Adrenal gland (tissue), 5 donors: Measurements from ENCODE around the gene CDK8.

Source experiments
- CTCF ChIP-seq, 6 experiments: fragments of 450-650 bp in 4 of 6; fragments of 200-600 bp in 2 of 6; sonication (generic) in 1 of 6; IDR thresholded peaks; 1 replicate in 5 of 6; 2 replicates in 1 of 6; pipeline versions ENCODE4 v1.5.1 to v1.8.0; 2016 to 2021; ENCODE audit warnings: antibody characterized with exemption in 6 of 6, mild to moderate bottlenecking in 2 of 6, moderate library complexity in 1 of 6
- POLR2A ChIP-seq, 2 donors: fragments of 450-650 bp; IDR thresholded peaks; one replicate each; pipeline ENCODE4 v1.6.1; 2017; ENCODE audit warnings: antibody characterized with exemption in 2 of 2, mild to moderate bottlenecking in 2 of 2, moderate library complexity in 1 of 2
- donor health status: DM: no; HTN: no; CAD: no.

DNA sequence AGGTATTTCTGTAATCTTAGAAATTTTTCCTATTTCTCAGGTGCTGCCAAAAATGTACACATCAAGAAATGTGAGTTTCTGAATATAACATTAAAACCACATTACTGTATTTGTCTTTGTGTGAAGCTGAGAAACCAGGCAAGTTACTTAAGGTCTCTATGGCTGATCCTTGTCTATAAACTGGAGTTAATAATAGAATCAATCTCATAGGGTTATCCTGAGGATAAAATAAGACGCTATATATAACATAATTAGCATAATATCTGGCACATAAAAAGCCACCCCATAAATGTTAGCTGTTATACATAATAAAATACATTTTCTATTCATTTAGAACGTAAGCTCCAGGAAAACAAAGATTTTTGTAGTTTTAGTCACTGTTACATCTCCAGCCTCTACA lies 37.9 kb upstream of the CDK8 start:
- no peak for TF ChIP-seq CTCF (IDR thresholded peaks at IDR 0.05)
- no peak for TF ChIP-seq POLR2A (IDR thresholded peaks at IDR 0.05)
